Mucosa of rectum (tissue), 2 donors: ENCODE data around the gene C22orf39.

ENCODE experiments used
- H3K27ac ChIP-seq, 2 donors: one replicate each; pipeline ENCODE4 v1.7.0; 2013; ENCODE audit warnings: inconsistent platforms in 2 of 2, low read depth in 2 of 2, low read length in 2 of 2
- H3K27me3 ChIP-seq, 2 donors: one replicate each; pipeline ENCODE4 v1.7.0; 2013; ENCODE audit warnings: low read length in 2 of 2; ENCODE audit not compliant: control insufficient read depth in 2 of 2, insufficient read depth in 2 of 2
- H3K36me3 ChIP-seq, 2 donors: one replicate each; pipeline ENCODE4 v1.7.0; 2013; ENCODE audit warnings: low read length in 2 of 2; ENCODE audit not compliant: control insufficient read depth in 2 of 2, insufficient read depth in 2 of 2
- H3K4me1 ChIP-seq, 2 donors: one replicate each; pipeline ENCODE4 v1.7.0; 2013; ENCODE audit warnings: low read length in 2 of 2, mild to moderate bottlenecking in 1 of 2; ENCODE audit not compliant: control insufficient read depth in 2 of 2, insufficient read depth in 2 of 2
- H3K4me3 ChIP-seq, 2 donors: one replicate each; pipeline ENCODE4 v1.7.0; 2013; ENCODE audit warnings: low read length in 2 of 2
- H3K9ac ChIP-seq, 2 donors: one replicate each; pipeline ENCODE4 v1.7.0; 2013; ENCODE audit warnings: low read length in 2 of 2, low read depth in 1 of 2, mild to moderate bottlenecking in 1 of 2
- H3K9me3 ChIP-seq, 2 donors: one replicate each; pipeline ENCODE4 v1.7.0; 2013; ENCODE audit warnings: low read length in 2 of 2; ENCODE audit not compliant: control insufficient read depth in 2 of 2
- donor health status: healthy.
- donor health status: Normal muscosa, but diverticular disease.

Gene C22orf39

GRCh38 chr22:19447330-19448075 is at the start of gene C22orf39:
TSS of gene C22orf39 (minus strand) at chr22:19447711. CDS start at chr22:19447688, 23 bp downstream.
- Histone ChIP-seq H3K27me3 (no peaks in the 10 kb centered on the region), H3K4me3 (peak within 1 kb of the TSS; percentile 85 to 94), H3K9ac (peak within 1 kb of the TSS; percentile 89), H3K27ac (peak within 1 kb of the TSS; percentile 92 to 93), H3K36me3 (peaks cover 14 to 26% of the 10 kb centered on the region in 2 donors), H3K4me1 (peaks cover 9 to 19% of the 10 kb centered on the region in 2 donors), H3K9me3 (no peaks in the 10 kb centered on the region)

GRCh38 chr22:19497245-19497644 is 49.7 kb upstream of the C22orf39 start:
- Histone ChIP-seq H3K27ac (no peak overlapping the region), H3K4me1 (no peaks in the 10 kb centered on the region), H3K4me3 (no peak overlapping the region), H3K36me3 (no peaks in the 10 kb centered on the region), H3K9me3 (no peaks in the 10 kb centered on the region), H3K27me3 (no peaks in the 10 kb centered on the region), H3K9ac (no peak overlapping the region)

GRCh38 chr22:19496324-19496630 is 48.8 kb upstream of the C22orf39 start:
- Histone ChIP-seq H3K27ac (no peak overlapping the region), H3K4me3 (no peak overlapping the region), H3K9me3 (no peaks in the 10 kb centered on the region), H3K27me3 (no peaks in the 10 kb centered on the region), H3K9ac (no peak overlapping the region), H3K4me1 (no peaks in the 10 kb centered on the region), H3K36me3 (no peaks in the 10 kb centered on the region)

GRCh38 chr22:19495562-19496323 is 48.2 kb upstream of the C22orf39 start:
- Histone ChIP-seq H3K9me3 (no peaks in the 10 kb centered on the region), H3K9ac (no peak overlapping the region), H3K36me3 (no peaks in the 10 kb centered on the region), H3K27ac (no peak overlapping the region), H3K27me3 (no peaks in the 10 kb centered on the region), H3K4me1 (no peaks in the 10 kb centered on the region), H3K4me3 (no peak overlapping the region)

- H3K4me3 ChIP-seq: no peak overlapping the region
- H3K9me3 ChIP-seq: no peaks in the 10 kb centered on the region
- no peaks in the 10 kb centered on the region for H3K27me3 ChIP-seq
- H3K36me3 ChIP-seq: no peaks in the 10 kb centered on the region
- no peaks in the 10 kb centered on the region for H3K4me1 ChIP-seq
- no peak overlapping the region for H3K27ac ChIP-seq
- H3K9ac ChIP-seq: no peak overlapping the region
Measured at GRCh38 chr22:19494676-19495173, 47.2 kb upstream of the C22orf39 start.

GRCh38 chr22:19494001-19494560 is 46.6 kb upstream of the C22orf39 start:
- no peak overlapping the region for H3K9ac ChIP-seq
- no peaks in the 10 kb centered on the region for H3K4me1 ChIP-seq
- H3K27ac ChIP-seq: no peak overlapping the region
- no peak overlapping the region for H3K4me3 ChIP-seq
- no peaks in the 10 kb centered on the region for H3K27me3 ChIP-seq
- H3K36me3 ChIP-seq: no peaks in the 10 kb centered on the region
- H3K9me3 ChIP-seq: no peaks in the 10 kb centered on the region

- no peak overlapping the region for H3K27ac ChIP-seq
- H3K36me3 ChIP-seq: no peaks in the 10 kb centered on the region
- no peaks in the 10 kb centered on the region for H3K27me3 ChIP-seq
- H3K9me3 ChIP-seq: no peaks in the 10 kb centered on the region
- no peak overlapping the region for H3K4me3 ChIP-seq
- H3K9ac ChIP-seq: no peak overlapping the region
- H3K4me1 ChIP-seq: no peaks in the 10 kb centered on the region
Measured at GRCh38 chr22:19492504-19493174, 45.1 kb upstream of the C22orf39 start.

- H3K4me1 ChIP-seq: no peaks in the 10 kb centered on the region
- H3K9me3 ChIP-seq: no peaks in the 10 kb centered on the region
- H3K27ac ChIP-seq: no peak overlapping the region
- no peaks in the 10 kb centered on the region for H3K36me3 ChIP-seq
- no peak overlapping the region for H3K4me3 ChIP-seq
- H3K9ac ChIP-seq: no peak overlapping the region
- H3K27me3 ChIP-seq: no peaks in the 10 kb centered on the region
Measured at GRCh38 chr22:19490628-19491230, 43.2 kb upstream of the C22orf39 start.

GRCh38 chr22:19488884-19489843 is 41.7 kb upstream of the C22orf39 start:
- Histone ChIP-seq H3K36me3 (peaks cover 0 to 3% of the 10 kb centered on the region in 2 donors), H3K9ac (no peak overlapping the region), H3K27me3 (no peaks in the 10 kb centered on the region), H3K27ac (no peak overlapping the region), H3K4me3 (no peak overlapping the region), H3K9me3 (no peaks in the 10 kb centered on the region), H3K4me1 (no peaks in the 10 kb centered on the region)
